HepG2 (cell line): ENCODE measurements around the gene TAS2R40. TPM values are rescaled to one million over a fixed set of nuclear protein-coding genes. Genes with fewer than 3 reads are reported as not detected.

Source experiments
- ATAC-seq: fragments of 200-7000 bp; cut with Tn5 transposase; 3 replicates; pipeline ENCODE4 v1.9.1; 2020; ENCODE audit warnings: mild to moderate bottlenecking, moderate library complexity
- BruUV-seq: library from RNA; stranded (reverse); fragments of 400-500 nt; replicated peaks from 2 replicates; lab custom pipeline; 2021; lab: Mats Ljungman, UMichigan
- CTCF ChIA-PET: fragments of 300-600 bp; formaldehyde crosslinking; extraction: SDS; loops from one replicate; lab custom pipeline; 2021; ENCODE audit warnings: low total read pairs, inconsistent platforms, low intra/inter-chr PET ratio; lab: Yijun Ruan, JAX
- POLR2A ChIA-PET: fragments of 350-600 bp; sonication (Branson Sonifier 250); formaldehyde crosslinking; loops from one replicate; lab custom pipeline; 2020; ENCODE audit warnings: antibody characterized with exemption, inconsistent platforms; lab: Yijun Ruan, JAX
- DNase-seq: peaks from one replicate; pipeline ENCODE4 v3.0.0-alpha.2; 2015; ENCODE audit warnings: low spot score
- FAIRE-seq: peaks from 3 replicates; lab custom pipeline; 2011; peaks lifted over from hg19 to GRCh38; lab: Jason Lieb, UNC
- H2AFZ ChIP-seq: one replicate; pipeline ENCODE4 v1.6.1; 2011; ENCODE audit warnings: low read length, inconsistent platforms
- H3K27ac ChIP-seq: fragments of 300-600 bp; 3 replicates; pipeline ENCODE4 v1.8.0; 2011; ENCODE audit warnings: mixed run types, mild to moderate bottlenecking, mixed read lengths, low read length, inconsistent platforms; ENCODE audit not compliant: insufficient read depth; ENCODE audit errors: extremely low read length
- H3K27me3 ChIP-seq, 2 experiments: fragments of 200-600 bp in 1 of 2; 2 replicates in 1 of 2; 3 replicates in 1 of 2; pipeline versions ENCODE4 v1.6.0 to v1.8.0; 2011; ENCODE audit warnings: low read length in 2 of 2, mild to moderate bottlenecking in 2 of 2, moderate library complexity in 2 of 2, inconsistent platforms in 1 of 2; ENCODE audit not compliant: insufficient read depth in 2 of 2, control insufficient read depth in 1 of 2
- H3K36me3 ChIP-seq, 2 experiments: fragments of 200-600 bp in 1 of 2; replicated peaks in 1 of 2; 2 replicates in 1 of 2; 3 replicates in 1 of 2; pipeline versions ENCODE4 v1.5.1 to v1.8.0; 2011; ENCODE audit warnings: low read length in 2 of 2, inconsistent platforms in 1 of 2; ENCODE audit not compliant: insufficient read depth in 2 of 2, control insufficient read depth in 1 of 2
- H3K4me1 ChIP-seq: 2 replicates; pipeline ENCODE4 v1.5.1; 2012; ENCODE audit warnings: low read length, inconsistent platforms; ENCODE audit not compliant: insufficient read depth
- H3K4me2 ChIP-seq: 2 replicates; pipeline ENCODE4 v1.6.0; 2011; ENCODE audit warnings: low read depth, low read length, inconsistent platforms
- H3K4me3 ChIP-seq, 3 experiments: fragments of 200-600 bp in 1 of 3; sonication (generic), shearing (Covaris generic) in 1 of 3; replicated peaks in 1 of 3; 2 replicates each; pipeline ENCODE4 v1.5.1; 2011 to 2016; ENCODE audit warnings: low read length in 3 of 3, inconsistent platforms in 2 of 3, low read depth in 2 of 3, mild to moderate bottlenecking in 2 of 3, control low read depth in 1 of 3, mixed read lengths in 1 of 3; ENCODE audit not compliant: insufficient read depth in 1 of 3
- H3K79me2 ChIP-seq: one replicate; pipeline ENCODE4 v1.6.1; 2011; ENCODE audit warnings: low read length, inconsistent platforms; ENCODE audit not compliant: insufficient read depth
- H3K9ac ChIP-seq: 2 replicates; pipeline ENCODE4 v1.6.0; 2011; ENCODE audit warnings: mild to moderate bottlenecking, low read depth, low read length, inconsistent platforms; ENCODE audit not compliant: insufficient read depth
- H3K9me3 ChIP-seq: 2 replicates; pipeline ENCODE4 v1.5.1; 2012; ENCODE audit warnings: mild to moderate bottlenecking, low read length
- H4K20me1 ChIP-seq: 2 replicates; pipeline ENCODE4 v1.6.0; 2011; ENCODE audit warnings: inconsistent platforms, mild to moderate bottlenecking, low read length, moderate library complexity; ENCODE audit not compliant: insufficient read depth
- HNF1B ChIP-seq: sonication (generic); formaldehyde crosslinking; IDR thresholded peaks from 2 replicates; pipeline ENCODE4 v1.5.1; 2020; ENCODE audit warnings: mild to moderate bottlenecking, moderate library complexity, missing genetic modification reagents
- NR3C1 ChIP-seq: sonication (generic); formaldehyde crosslinking; IDR thresholded peaks from 2 replicates; pipeline ENCODE4 v1.4.0; 2020; ENCODE audit warnings: missing genetic modification reagents
- RBM39 ChIP-seq: fragments of 200-400 bp; formaldehyde crosslinking; IDR thresholded peaks from one replicate; pipeline ENCODE4 v1.6.1; 2018; ENCODE audit warnings: antibody characterized with exemption, mild to moderate bottlenecking, low read depth, low read length; ENCODE audit not compliant: poor library complexity, severe bottlenecking
- SALL2 ChIP-seq: sonication (generic); formaldehyde crosslinking; IDR thresholded peaks from 2 replicates; pipeline ENCODE4 v1.8.1; 2023; ENCODE audit warnings: mild to moderate bottlenecking, missing genetic modification reagents, inconsistent platforms
- SP1 ChIP-seq, 2 experiments: fragments of 450-650 bp in 1 of 2; sonication (generic) in 1 of 2; formaldehyde crosslinking in 1 of 2; IDR thresholded peaks; 2 replicates each; pipeline versions ENCODE4 v1.4.0 to v1.6.1; 2016 to 2020; ENCODE audit warnings: missing genetic modification reagents in 1 of 2
- ZMYM4 ChIP-seq: sonication (generic); formaldehyde crosslinking; IDR thresholded peaks from 2 replicates; pipeline ENCODE4 v1.8.1; 2023; ENCODE audit warnings: mild to moderate bottlenecking, missing genetic modification reagents
- ZNF569 ChIP-seq: sonication (generic); formaldehyde crosslinking; IDR thresholded peaks from 2 replicates; pipeline ENCODE4 v1.5.0; 2020; ENCODE audit warnings: mild to moderate bottlenecking, missing genetic modification reagents, moderate library complexity, borderline replicate concordance
- ZNF572 ChIP-seq: sonication (generic); formaldehyde crosslinking; IDR thresholded peaks from 2 replicates; pipeline ENCODE4 v1.5.1; 2020; ENCODE audit warnings: mild to moderate bottlenecking, missing genetic modification reagents
- WGBS: methylation state at CpG from one replicate; pipeline ENCODE4 v1.1.6; 2017; ENCODE audit warnings: low lambda C conversion rate; 5-methylcytosine and 5-hydroxymethylcytosine counted together
- in situ Hi-C: cut with HindIII; loops from 2 replicates; pipeline ENCODE4 v1.10.0; 2017; ENCODE audit warnings: low pct_unique_long_range_greater_than_20kb; ENCODE audit not compliant: extremely low pct_ligation_motif_present
- intact Hi-C: fragments of 100-400 bp; cut with micrococcal nuclease; formaldehyde crosslinking; loops from one replicate; pipeline ENCODE4 v1.10.0; 2022; ENCODE audit not compliant: unreplicated experiment
- polyA plus RNA-seq, 8 experiments: library from polyadenylated mRNA; depleted of rRNA in 3 of 8; stranded (reverse) in 7 of 8; unstranded in 1 of 8; fragments of >200 nt; fragmentation: Illumina TruSeq in 4 of 8; extraction: Trizol in 4 of 8; gene quantifications; 2 replicates each; pipeline versions ENCODE4 v1.2.1 to v1.2.3, GENCODE V29; 2011 to 2016; ENCODE audit warnings: low read depth in 4 of 8, missing spikeins in 1 of 8, mixed read lengths in 1 of 8; ENCODE audit not compliant: insufficient read depth in 1 of 8
- total RNA-seq, 5 experiments: library from RNA; depleted of rRNA; stranded (reverse); fragments of >200 nt; fragmentation: Illumina TruSeq; extraction: Trizol; gene quantifications; 2 replicates each; pipeline ENCODE4 v1.2.3, GENCODE V29; 2016; ENCODE audit warnings: low read depth in 1 of 5
- TF ChIP-seq, protein P1 (sequence below): sonication (generic); formaldehyde crosslinking; IDR thresholded peaks from 2 replicates; pipeline ENCODE4 v1.4.0; 2020; ENCODE audit warnings: missing genetic modification reagents; ENCODE audit errors: not compliant biosample characterization

Gene TAS2R40
- total and polyA plus RNA-seq, 2 of the 13 experiments (the other 11 are each of a cell fraction or from before 2014, with no cell fraction given): not detected

- TF ChIP-seq HNF1B (CRISPR knock-in tag) (no peak), RBM39 (no peak), ZNF572 (CRISPR knock-in tag) (no peak), NR3C1 (CRISPR knock-in tag) (no peak), ZMYM4 (no peak), SP1 (IDR thresholded peaks at IDR 0.05) (no peak), SP1 (CRISPR knock-in tag; IDR thresholded peaks at IDR 0.05) (no peak), SALL2 (CRISPR knock-in tag) (no peak), ZNF569 (no peak)
- TF ChIP-seq, protein P1, sequence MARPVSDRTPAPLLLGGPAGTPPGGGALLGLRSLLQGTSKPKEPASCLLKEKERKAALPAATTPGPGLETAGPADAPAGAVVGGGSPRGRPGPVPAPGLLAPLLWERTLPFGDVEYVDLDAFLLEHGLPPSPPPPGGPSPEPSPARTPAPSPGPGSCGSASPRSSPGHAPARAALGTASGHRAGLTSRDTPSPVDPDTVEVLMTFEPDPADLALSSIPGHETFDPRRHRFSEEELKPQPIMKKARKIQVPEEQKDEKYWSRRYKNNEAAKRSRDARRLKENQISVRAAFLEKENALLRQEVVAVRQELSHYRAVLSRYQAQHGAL: no peak
- ATAC-seq: no peak
- H2AFZ ChIP-seq: peak overlapping the region; percentile 11
- no peak overlapping the region for H3K4me3 ChIP-seq
- peaks cover 23% of the 10 kb centered on the region for H3K4me1 ChIP-seq
- no peak for FAIRE-seq
- intact Hi-C loops (no loop called here), in situ Hi-C loops (no loop called here)
- WGBS: 2% methylated on average over 2 of the region's 2 CpGs
- no TSS peak for BruUV-seq
- peaks cover 4% of the 10 kb centered on the region for H3K79me2 ChIP-seq
- CTCF ChIA-PET: no interaction called here
- no peak for DNase-seq
- H3K36me3 ChIP-seq: no peaks in the 10 kb centered on the region
- 0 out of 2 replicates have a peak overlapping the region, but pooled peaks have one; percentile 32 for H3K4me2 ChIP-seq
- no peak overlapping the region for H3K27ac ChIP-seq
- H3K9ac ChIP-seq: no peak overlapping the region
- POLR2A ChIA-PET: no interaction called here
- H3K27me3 ChIP-seq: no peaks in the 10 kb centered on the region; a peak in 1 of 5 replicates
- H4K20me1 ChIP-seq: no peaks in the 10 kb centered on the region
- no peaks in the 10 kb centered on the region for H3K9me3 ChIP-seq
Measured at GRCh38 chr7:143258831-143259230, 37.0 kb downstream of the TAS2R40 start.
